Stimulated activated CD4-positive, alpha-beta T cell treated with anti-CD3 and anti-CD28 coated beads, Interleukin-1b, Interleukin-23, amount 100 ng/mL, for 1 hour (primary cell): Measurements from ENCODE around the gene MINK1.
"Not testable (repeated sequence)": the region's sequence is repeated elsewhere in the genome, so short reads cannot be mapped to it uniquely, and the experiment has no call there.

ENCODE experiments used
- DNase-seq, 2 donors: peaks; one replicate each; pipeline ENCODE4 v3.0.0-alpha.2; 2020; ENCODE audit warnings: low read depth in 2 of 2

The MINK1 gene

GRCh38 chr17:4899341-4900230 is 66.4 kb downstream of the MINK1 start, which contains the start of gene C17orf107:
C17orf107 (plus strand) TSS chr17:4899536; CDS start chr17:4899763, 227 bp downstream.
- peak; percentile 77 to 96 for DNase-seq

- no peak for DNase-seq
Measured at GRCh38 chr17:4900231-4901107, 67.3 kb downstream of the MINK1 start.

GRCh38 chr17:4901108-4901647 is 68.0 kb downstream of the MINK1 start:
- DNase-seq = no peak

GRCh38 chr17:4901648-4902344 is 68.7 kb downstream of the MINK1 start:
- DNase-seq = no peak

GRCh38 chr17:4902540-4902939 is 69.4 kb downstream of the MINK1 start:
- no peak for DNase-seq

GRCh38 chr17:4903051-4903818 is 70.1 kb downstream of the MINK1 start, which contains the start of gene CHRNE:
CHRNE (minus strand) TSS chr17:4903098; CDS start chr17:4903063, 35 bp downstream.
- peak; percentile 42 to 52 for DNase-seq

GRCh38 chr17:4906642-4907041 is 73.5 kb downstream of the MINK1 start:
- not testable (repeated sequence) for DNase-seq

GRCh38 chr17:4908301-4908700 is 75.2 kb downstream of the MINK1 start:
- DNase-seq = no peak

GRCh38 chr17:4908711-4909496 is 75.8 kb downstream of the MINK1 start:
- DNase-seq = peak; percentile 37 to 39

GRCh38 chr17:4913994-4914393 is 80.9 kb downstream of the MINK1 start:
- no peak for DNase-seq

GRCh38 chr17:4914551-4914950 is 81.4 kb downstream of the MINK1 start:
- DNase-seq = not testable (repeated sequence)

- DNase-seq = no peak
Measured at GRCh38 chr17:4919511-4920047, 86.4 kb downstream of the MINK1 start.

- DNase-seq = no peak
Measured at GRCh38 chr17:4920351-4921048, 87.4 kb downstream of the MINK1 start.

GRCh38 chr17:4921320-4921719 is 88.2 kb downstream of the MINK1 start:
- no peak for DNase-seq

GRCh38 chr17:4926577-4927335 is 93.6 kb downstream of the MINK1 start:
- DNase-seq = not testable (repeated sequence)

GRCh38 chr17:4928881-4929280 is 95.7 kb downstream of the MINK1 start:
- DNase-seq = no peak

- no peak for DNase-seq
Measured at GRCh38 chr17:4931963-4932362, 98.8 kb downstream of the MINK1 start, which contains the start of gene GP1BA. GP1BA (plus strand) TSS chr17:4932277; CDS start chr17:4932605, 328 bp downstream.

- DNase-seq = no peak
Measured at GRCh38 chr17:4932756-4933155, 99.6 kb downstream of the MINK1 start.
